SIG-M5 treated with dmso at 0.1 percent for 504 hours (cell line): Measurements from ENCODE around the gene PLCL1.
A peak's percentile ranks its signal among the peaks of the same experiment; 100 is the strongest.

Source experiments
- DNase-seq: peaks from one replicate; lab custom pipeline; 2025; ENCODE audit not compliant: unreplicated experiment; lab: John Stamatoyannopoulos, UW

Gene PLCL1

DNA sequence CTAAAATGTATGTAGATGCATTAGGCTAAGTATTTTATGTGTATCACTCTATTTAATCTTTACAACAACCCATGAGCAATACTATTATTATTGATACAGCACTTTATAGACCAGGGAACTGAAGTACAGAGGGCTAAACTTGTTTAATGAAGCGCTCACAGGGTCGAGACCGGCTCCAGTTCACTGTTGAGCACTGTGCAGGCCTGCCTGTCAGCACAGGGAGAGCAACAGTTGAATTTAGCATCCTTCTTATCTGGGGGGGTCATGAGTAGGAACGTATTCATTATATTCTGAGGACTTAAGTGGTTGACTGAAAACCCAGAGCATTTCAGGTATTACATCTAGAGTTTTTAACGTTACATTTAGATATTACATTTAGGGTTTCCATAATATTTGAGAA is 120.1 kb downstream of the PLCL1 start:
- no peak for DNase-seq

DNA sequence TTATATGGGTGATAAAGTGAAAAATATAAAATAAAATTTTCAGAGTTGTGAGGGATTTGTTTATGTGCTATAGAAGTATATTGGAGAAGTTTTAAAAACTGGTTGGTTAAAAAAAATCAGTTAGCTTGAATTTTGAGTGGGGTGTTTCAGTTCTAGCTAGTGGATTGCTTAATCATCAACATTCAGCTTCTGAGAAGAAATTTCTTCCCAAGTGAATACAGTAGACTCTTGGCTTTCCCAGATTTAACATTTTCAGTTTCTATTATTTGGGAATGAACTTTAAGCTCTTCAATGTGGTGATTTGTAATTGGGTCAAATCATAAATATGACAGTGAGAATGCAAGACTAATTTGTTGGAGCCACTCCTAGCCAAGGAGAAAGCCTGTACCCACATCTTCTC is 120.8 kb downstream of the PLCL1 start:
- no peak for DNase-seq

DNA sequence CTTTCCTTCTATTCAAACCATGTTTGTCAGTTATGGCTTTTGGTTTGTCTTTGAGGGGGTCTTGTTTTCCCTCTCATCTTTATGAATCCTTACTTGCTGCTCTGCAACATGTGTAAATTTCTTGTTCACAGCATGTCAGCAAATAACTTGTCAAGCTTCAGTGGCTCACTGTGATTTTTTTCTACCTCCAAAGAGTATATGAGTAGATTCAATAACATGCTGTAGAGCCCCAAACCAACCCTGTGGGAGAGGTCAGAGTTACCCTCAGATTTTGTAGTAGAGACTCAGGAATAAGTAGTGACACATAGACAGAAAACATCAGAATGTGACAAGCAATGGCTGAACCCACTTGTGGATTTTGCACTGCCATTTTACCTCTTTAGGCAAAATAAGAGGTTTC is 121.6 kb downstream of the PLCL1 start:
- no peak for DNase-seq

DNA sequence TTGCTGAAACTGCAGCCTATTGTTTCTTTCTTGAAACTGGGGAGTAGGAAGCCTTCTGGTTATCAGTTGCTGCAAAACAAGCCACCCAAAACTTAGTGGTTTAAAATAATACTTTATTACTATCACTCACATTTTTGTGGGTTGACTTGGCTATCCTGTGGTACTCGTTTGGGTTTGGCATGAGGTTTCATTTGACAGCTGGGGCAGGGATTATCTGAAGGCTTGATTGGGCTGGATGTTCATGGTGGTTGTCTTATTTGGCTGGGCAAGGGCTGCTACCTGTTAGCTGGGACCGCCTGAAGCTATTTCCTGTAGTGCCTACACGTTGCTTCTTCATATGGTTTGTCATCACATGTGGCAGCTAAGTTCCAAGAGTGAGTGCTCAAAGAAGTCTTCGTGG is 122.3 kb downstream of the PLCL1 start:
- no peak for DNase-seq

DNA sequence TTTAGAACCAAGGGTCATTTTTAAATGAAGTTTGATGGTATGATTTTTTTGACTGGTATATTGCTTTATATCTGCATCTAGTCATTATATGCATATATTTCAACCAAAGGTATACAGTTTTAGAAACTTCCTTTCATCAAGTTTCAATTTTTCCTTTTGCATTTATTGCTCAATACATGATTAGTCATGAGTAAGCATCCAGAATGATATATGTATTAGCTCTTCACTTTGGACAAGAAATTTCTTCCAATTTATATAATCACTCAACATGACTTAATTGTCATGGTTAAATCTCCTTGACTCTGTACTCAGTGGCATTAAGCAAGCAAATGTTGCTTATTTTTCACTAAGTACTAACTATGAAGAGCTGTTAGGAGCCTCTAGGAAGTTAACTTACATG is 123.6 kb downstream of the PLCL1 start:
- no peak for DNase-seq

DNA sequence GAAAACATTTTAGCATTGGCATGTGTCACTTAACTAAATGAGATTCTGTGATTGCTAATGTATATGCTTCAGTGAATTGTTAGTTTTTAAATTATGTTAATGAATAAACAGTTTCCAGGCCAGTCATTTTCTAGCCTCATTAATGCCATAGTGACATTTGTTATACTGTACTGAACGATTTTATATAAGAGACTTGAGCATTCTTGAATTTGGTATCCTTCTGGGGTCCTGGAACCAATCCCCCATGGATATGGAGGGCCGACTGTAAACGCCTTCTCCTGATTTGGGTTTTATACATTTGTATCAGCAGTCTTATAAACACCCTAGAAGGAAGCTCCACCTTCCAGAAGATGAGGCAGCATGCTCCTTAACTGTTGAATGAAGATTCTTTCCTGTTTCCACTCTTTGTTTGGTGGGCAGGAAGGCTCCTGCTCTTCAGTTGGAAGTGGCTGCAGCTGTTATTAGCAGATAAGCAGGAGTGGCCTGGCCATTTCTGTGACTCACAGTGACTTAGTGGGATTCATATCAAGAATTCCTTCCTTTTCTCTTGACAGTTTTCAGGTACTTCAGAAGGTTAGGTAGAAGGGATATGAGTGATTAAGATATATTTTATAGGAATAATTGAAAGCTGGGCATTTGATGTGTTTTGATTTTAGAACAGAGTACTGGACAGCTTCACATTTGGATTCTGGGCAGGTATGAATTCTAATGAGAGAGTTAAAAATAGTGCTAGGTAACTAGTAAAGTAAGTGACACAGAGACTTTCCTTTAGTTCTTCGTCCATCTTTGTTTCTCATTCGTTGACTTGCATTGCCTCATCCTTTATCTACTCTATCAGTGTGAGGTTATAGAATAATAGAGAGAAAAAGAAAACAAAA is 124.9 kb downstream of the PLCL1 start:
- no peak for DNase-seq

DNA sequence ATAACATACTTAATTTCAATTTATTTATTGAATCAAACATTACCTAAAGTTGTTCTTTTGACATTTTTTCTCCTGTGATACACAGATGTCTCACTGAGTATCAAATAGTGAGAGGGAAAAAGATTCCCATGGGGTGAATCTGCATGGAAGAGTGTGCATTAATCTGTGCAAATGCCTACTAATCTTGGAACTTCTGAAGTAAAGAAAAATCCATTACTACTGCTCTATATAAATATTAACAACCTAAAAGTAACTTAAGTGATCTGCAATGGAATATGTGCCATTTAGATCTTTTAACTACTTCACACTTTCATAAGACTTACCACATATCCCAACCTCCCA is 125.5 kb downstream of the PLCL1 start:
- no peak for DNase-seq

DNA sequence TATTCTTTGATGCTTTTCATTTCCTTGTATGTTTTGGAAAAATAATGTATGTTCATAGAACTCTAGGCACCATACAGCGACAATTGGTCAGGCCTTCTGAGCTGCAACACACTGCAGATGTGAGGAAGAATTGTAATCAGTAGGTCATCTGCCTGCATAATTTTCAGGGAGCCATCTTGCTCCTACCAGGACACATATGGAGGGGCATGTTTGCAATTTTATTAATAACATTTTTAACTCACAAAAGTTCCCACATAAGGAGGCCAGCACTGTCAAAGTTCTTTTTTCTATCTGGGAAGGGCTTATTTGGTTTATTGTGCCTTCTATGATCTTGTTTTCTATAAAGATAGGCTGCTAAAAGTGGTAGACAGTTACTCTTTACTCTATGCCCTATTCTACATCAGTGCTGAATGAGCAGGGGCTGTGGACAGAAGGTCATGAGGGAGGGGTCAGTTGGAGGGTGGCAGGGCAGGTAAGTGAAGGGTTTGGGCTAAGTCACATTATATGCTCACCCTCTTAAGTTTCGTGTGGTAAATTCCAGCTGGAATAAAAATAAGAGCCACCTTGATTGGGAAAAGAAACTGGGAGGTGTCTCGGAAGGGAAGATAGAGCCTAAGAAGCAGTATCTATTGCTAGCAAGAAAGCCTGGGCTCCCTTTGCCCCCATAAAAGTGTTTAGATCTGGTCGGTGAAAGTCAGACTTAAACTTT is 126.3 kb downstream of the PLCL1 start:
- no peak for DNase-seq

DNA sequence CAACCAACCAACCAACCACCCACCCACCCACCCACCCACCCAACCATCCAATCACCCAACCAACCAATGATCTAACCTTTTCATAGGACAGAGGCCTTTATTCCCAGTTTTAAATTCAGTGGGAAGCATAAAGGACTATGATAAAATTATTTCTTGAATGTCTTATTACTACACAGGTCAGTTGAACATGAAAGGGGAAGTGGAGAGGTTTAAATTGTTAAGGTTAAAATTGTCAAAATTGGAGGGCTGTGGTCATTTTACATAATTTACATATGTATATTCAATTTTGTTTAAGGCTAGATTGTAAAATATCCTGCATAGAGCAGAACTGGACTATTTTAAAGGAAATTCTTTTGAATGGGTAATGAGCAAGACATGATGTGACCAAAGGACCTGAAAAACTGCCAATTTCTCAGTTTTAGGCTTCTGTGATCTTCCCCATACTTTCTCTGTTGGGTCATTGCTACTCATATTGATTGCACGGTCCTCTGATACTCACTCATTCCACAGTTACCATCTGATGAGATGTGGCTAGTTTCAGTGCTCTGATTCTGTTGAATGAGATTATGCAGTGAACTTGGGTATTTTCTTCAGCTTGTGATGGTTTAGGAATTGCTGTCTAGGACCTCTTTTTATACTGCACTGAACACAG is 127.4 kb downstream of the PLCL1 start:
- DNase-seq: no peak

DNA sequence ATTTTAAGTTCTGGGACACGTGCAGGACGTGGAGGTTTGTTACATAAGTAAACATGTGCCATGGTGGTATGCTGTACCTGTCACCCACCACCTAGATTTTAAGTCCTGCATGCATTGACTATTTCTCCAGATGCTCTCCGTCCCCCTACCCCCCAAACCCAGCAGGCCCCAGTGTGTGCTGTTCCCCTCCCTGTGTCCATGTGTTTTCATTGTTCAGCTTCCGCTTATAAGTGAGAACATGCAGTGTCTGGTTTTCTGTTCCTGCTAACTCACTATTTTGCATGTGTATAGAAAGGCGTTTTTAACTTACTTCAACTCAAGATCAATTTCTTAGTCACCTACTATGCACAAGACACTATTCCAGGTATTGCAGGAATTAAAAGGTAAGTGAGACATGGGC is 128.0 kb downstream of the PLCL1 start:
- DNase-seq: no peak

DNA sequence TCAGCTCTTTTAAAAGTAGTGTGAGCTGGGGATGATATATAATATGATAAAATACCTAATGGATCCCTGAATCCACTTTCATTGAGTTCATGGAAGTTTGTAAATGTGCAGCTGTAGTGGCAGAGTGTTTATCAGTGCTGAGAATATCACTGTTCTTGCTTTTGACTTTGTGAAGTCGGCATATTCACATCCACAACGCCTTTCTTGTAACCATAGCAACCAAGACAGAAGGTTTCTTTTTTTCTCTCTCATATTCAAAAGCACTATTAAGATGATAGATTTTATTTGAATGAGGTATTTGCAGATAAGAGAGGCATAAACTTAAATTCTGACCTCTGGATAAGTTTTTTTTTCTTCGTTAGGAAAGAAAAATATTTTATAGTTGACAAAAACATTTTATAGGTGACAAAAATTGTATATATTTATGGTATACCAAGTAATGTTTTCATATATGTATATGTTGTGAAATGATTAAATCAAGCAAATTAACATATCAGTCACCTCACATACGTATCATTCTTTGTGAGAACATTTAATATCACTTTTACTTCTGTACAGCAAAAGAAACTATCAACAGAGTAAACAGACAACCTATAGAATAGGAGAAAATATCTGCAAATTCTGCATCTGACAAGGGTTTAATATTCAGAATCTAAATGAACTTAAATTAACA is 130.0 kb downstream of the PLCL1 start:
- no peak for DNase-seq

DNA sequence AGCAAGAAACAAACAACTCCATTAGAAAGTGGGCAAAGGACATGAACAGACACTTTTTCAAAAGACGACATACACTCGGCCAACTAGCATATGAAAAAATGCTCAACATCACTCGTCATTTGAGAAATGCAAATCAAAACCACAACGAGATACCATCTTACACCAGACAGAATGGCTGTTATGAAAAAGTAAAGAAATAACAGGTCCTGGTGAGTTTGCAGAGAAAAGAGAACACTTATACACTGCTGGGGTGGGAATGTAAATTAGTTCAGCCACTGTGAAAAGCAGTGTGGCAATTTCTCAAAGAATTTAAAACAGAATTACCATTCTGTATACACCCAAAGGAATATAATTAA is 130.5 kb downstream of the PLCL1 start:
- no peak for DNase-seq

DNA sequence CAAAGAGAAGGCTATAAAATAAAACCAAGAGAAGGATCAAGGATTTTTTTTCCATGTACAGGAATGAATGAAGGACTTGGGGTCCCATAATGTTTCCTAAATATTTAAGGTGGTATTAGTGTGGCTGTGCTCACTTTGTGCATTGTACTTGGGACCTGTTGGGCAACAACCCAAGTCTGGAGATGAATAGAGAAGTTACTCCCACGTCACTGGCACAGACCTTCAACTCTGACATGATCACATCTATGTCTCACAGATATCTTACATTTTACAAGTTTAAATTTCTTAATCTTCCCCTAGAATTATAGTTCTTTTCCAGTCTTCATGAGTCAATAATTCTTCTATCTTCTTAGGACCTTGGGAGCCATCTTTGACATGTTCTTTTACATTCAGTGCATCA is 133.4 kb downstream of the PLCL1 start:
- DNase-seq: peak; percentile 3

DNA sequence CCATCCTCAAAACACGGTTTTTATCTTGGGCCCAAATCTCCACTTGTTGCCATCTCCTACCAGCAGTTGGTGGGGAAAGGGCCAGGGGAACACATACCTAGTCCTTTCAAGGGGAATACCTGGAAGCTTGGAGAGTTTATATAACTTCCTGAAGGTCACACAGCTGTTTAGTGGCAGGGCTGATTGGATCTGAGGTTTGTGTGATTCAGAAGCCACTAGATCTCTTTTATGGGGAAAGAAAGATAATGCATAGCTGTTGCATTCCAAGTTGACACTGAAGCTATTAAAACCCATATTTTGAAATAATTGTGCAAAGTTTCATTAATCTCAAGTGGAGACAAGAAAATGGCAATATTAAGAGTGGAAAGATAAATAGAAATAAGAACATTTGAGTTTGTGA is 134.2 kb downstream of the PLCL1 start:
- DNase-seq: no peak

DNA sequence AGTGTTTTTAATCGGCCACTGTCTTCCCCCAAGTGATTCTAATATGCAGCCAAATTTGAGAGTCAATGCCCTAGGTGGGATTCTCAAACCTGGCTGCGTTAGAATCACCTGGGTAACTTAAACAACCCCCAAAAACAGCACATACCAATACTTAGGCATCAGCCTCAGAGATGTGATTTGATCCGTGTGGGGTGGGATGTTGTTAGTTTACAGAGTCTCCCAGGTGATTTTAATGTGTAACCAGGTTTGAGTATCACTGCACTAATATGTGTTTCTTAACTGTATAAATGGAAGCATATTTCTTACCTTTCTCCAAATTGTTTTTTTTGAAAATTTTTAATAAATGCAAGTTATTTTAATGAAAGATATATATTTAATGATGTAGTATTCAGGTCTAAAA is 135.4 kb downstream of the PLCL1 start:
- DNase-seq: no peak

DNA sequence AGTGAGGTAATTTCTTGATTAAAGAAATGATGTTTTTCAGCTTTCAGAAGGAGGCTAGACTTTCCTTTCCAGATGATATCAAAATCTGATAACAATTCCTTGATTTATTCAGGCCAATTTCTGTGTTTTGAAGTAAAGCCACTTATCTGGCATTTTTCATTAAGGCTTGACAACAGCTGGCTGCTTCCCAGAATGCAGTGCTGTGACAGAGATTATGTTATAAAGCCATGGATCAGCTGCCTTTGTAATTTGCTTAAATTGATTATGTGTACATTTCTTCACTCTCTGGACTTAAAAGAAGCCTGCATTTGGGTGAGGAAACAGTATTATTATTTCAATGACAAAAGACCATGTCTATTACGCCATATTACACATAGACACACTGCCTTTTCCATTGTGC is 136.0 kb downstream of the PLCL1 start:
- DNase-seq: no peak

DNA sequence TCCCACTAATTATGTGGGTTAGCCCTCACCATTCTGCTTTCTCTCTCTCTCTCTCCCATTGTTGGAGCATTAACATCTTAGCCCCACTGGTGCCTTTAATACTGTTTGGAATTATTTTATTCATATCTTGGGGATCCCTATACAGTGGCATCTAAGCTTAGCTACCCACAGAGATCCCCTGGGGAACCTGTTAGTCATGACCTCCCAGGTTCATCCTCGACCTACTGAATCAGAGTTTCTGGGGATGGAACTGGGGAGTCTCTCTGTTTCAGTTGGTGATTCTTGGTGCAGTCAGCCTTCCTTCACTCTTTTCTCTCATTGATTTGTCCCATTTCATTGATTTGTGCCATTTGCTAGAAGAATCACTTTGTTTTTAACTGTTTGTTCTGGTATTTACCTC is 137.3 kb downstream of the PLCL1 start:
- no peak for DNase-seq

DNA sequence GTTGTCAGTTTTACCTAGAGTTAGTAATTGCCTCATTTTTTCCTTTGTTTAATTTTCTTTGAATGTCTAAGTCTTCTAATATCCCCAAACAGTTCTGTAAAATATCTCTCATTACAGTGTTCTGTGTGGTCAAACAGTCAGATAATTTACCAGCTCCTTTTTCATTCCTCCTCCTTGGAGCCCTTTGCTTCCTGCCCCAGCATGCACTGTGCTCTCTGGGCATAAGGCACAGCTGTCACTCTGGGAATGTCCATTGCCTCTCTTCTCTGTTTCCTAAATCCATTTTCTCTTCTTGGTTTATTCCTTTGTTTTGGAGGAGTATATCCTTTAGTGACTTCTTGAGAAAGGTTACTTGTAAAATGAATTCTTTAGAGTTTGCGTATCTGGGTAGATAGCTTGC is 139.3 kb downstream of the PLCL1 start:
- DNase-seq: no peak

DNA sequence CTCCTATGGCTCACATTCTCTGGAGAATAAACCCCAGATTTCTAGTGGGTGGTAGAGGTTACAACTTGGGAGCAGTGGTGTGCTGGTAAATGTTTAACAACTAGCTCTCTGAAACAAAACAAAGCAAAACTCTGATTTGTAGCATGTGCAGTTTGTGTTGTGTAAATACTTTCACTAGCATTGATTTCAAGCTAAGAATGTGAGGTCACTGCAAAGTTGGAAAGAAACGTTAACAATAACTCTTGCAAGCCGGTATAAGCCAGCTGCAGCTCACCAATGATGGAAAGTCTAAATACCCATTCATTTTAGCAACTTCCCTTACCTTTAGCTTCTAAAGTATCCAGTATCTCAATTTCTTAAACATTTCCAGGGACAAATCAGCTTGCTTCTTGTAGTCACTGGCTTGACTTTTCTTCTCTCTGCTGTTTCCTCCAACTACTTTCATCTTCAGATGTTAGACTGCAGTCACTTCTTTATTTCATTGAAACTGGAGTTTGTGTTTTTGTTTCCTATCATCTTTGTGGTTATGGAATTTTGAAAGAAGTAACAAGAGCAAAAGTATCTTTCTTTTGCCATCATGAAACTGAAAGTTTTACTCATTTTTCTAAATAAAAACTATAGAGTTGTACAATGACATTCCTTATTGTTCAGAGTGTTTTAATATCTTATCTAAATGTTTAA is 140.2 kb downstream of the PLCL1 start:
- DNase-seq: no peak

DNA sequence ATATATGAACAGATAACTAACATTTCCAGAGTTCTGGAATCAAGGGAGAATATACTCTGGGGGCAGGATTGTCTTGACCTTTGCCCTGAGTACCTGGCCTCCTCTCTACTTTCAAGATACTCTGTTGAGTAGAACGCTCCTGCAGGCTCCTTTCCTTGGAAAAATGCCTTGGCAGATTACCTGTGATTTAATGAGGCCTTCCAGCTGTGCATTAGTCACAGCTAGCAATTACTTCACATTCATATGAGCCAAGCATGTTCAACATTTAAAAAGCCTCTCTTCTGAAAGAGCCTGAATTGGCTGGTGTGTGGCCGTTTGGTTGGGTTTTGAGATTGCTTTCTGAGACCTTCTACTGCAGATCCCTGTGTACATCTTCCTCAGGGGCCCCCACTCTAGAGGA is 142.2 kb downstream of the PLCL1 start:
- DNase-seq: no peak

DNA sequence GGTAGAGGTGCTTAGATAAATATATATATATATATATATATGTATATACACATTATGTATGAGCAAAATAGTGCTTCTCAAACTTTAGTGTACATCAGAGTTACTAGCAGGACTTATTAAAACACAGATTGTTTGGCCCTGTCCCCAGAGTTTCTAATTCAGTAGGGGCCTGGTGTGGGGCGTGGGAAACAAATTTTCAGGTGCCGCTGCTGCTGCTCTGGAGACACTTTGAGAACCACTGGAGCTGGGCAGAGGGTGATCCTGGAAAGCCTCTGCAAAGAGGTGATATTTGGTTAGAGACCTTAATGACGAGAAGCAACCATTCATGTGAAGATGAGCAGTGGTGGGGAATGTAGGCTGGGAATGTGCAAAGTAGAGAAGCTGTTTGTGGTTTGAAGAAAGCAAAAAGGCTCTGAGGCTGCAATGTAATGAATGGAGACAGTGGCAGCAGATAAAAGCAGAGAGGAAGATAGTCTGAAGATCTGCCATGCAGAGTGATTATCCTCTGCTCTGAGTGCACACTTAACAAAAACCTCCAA is 142.9 kb downstream of the PLCL1 start:
- no peak for DNase-seq
